HG03135 (cell line): ENCODE results near the gene VPS35L.
"Not testable (repeated sequence)": the region's sequence is repeated elsewhere in the genome, so short reads cannot be mapped to it uniquely, and the experiment has no call there.

Source experiments
- ATAC-seq: cut with Tn5 transposase; IDR thresholded peaks from one replicate; pipeline ENCODE4 v1.9.1; 2021; ENCODE audit warnings: mild to moderate bottlenecking, moderate library complexity; ENCODE audit not compliant: unreplicated experiment

The VPS35L gene

GRCh38 chr16:19532601-19533000 is 22.9 kb upstream of the VPS35L start:
- ATAC-seq, result no peak

DNA sequence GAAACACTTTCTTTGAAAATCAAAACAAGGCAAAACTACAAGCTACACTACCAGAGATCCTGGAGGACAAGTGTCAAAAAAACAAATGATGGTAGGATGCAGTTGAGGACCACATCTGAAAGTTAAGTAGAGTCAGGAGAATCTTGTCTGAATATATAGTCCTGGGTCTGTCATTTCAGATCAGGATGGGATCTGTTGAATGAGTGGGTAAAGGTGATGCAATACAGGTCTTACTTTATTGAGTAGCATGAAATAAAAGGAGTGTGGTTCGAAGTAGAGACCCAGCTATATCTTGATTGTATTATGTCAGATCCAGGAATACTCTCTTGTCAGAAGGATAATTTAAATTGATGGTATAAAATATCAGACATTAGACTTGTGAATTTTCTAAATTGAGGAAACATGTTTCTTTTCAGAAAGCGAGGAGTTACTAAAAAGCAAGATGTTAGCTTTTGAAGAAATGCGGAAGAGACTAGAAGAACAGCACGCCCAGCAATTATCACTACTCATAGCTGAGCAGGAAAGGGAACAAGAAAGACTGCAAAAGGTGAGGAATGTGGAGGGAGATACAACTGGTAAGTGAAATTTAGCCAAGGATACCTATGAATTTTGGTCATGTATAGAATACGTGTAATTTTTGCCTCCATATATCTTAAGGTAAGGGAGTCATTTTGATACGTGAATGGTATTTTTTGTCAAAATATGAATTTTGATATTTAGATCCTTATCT is 15.1 kb upstream of the VPS35L start:
- no peak for ATAC-seq

- ATAC-seq, result no peak
These were observed 13.2 kb upstream of the VPS35L start for GRCh38 chr16:19542138-19542821.

GRCh38 chr16:19543278-19543996 is 12.1 kb upstream of the VPS35L start:
- ATAC-seq, result not testable (repeated sequence)

DNA sequence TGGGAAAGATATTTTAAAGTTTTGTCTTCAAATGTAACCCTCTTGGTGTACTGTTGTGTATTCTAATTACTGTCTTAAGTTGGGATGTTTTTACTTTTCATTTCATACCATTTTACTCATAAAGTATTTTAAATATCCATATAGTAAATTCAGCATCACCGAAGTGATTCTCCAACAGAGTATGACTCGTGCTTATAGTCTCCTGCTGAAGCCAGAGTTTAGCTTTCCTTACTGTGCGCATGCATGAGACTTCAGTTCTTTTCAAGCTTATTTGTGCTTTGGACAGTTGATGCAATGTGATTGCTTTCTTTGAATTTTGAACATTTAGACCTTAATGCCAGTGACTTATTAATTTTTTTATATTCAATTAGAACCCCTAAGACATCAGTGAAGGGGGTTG is 7.4 kb upstream of the VPS35L start:
- ATAC-seq, result no peak

GRCh38 chr16:19549673-19550072 is 5.8 kb upstream of the VPS35L start:
- no peak for ATAC-seq

DNA sequence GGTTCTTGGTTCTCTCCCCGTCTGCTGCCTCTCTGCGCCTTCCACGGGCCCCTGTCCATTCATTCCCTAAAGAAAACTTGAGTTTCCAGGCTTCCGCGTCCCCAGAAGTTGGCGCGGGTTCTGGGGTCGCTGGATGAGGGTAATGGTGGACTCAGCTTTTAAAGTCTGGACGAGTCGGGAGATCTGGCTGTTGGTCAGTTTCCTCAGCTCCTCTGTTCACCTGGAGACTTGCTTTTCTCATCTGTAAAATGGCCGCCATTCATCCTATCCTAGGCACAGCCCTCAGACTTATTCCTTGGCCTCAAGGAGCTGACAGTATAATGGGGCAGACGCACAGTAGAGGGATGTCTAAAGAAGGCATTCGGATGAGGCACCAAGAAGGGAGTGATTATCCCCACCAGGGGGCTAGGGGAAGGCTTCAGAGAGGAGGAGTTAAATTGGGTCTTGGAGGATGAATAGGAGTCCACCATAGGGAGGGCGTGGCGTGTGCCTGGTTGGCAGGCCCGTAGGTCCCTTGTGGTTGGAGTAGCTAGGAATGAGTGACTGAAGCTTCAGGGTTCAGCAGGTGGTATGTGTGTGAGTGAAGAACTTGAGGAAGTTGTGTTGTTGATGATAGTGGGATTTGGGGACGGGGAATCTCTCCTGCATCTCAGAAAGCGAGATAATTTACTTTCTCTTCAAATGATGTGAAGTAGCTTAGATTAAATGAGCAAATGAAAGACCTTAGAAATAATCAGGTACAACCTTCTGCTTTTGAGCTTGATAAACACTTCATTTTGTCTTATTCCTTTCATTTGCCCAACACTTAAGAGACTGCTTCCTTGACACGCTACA is 652 bp downstream of the VPS35L start:
- ATAC-seq, result no peak

DNA sequence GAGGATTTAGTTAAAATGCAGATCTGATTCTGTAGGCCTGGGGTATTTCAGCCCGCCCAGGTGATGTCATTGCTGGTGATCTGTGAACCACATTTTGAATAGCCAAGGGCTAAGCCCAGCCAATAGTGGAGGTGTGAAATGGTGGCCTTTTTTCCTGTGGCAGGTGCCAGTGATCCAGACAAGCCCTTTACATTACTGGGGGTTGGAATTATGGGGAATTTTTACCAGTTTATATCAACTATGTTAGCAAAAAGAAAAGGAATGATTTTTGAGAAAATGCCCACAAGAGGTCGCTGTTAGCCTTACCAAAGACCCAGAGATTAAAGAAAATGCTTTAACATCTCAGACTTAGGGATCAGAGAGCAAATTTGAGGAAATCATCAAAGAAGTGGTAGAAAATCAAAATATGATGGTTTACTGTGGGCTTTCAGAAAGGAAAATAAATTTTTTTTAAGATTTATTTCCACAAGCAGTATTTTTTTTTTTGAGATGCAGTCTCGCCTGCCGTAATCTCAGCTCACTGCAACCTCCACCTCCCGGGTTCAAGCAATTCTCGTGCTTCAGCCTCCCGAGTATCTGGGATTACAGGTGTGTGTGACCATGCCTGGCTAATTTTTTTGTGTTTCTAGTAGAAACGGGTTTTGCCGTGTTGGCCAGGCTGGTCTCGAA is 3.9 kb downstream of the VPS35L start:
- no peak for ATAC-seq

DNA sequence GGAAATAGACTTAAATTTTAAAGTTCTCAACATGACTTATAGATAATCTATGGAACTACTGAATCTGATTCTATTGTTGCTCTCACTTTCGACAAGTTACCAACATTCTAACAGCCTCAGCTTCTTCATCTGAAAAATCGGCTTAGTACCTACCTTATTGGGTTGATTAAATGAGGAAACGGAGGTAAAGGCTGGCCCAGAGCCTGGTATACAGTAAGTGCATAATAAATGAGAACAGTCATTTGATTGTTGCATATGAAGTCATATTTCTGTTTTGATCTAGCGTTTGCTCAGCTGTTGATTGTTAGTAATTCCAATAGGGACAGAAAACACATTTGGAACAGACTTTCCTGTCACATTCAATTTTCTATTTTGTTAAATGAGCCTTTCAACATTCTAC is 4.6 kb downstream of the VPS35L start:
- ATAC-seq, result no peak

DNA sequence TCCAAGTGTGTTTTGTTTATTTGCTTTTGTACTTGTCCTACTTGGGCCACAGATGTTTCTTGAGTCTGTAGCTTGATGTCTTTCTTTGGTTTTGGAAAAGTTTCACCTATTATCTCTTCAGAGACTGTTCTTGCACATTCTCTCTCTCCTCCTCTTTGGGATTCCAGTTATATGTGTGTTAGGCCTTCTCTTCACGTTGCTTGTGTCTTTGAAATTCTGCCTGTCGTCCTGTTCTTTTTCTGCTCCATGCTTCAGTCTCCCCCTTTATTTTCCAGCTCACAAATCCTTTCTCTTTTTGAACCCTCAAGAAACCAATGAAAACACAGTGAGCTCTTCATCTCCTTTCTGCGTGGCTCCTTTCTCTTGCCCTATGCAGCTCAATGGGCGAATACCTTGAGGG is 7.9 kb downstream of the VPS35L start:
- ATAC-seq, result no peak

GRCh38 chr16:19566362-19566761 is 10.9 kb downstream of the VPS35L start:
- ATAC-seq, result no peak

DNA sequence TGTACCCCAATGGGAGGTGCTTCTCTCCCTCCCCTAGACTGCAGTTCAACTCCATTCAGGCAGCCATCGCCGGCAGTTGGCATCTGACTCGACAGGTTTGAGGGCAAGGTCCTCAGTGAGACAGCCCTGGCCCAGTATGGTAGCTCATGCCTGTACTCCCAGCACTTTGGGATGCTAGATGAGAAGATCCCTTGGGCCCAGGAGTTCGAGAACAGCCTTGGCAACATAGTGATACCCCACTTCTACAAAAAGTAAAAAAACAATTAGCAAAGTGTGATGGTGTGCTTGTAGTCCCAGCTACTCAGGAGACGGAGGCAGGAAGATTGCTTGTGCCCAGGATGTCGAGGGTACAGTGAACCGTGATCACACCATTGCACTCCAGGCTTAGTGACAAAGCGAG is 12.1 kb downstream of the VPS35L start:
- ATAC-seq, result no peak

- no peak for ATAC-seq
These were observed 18.5 kb downstream of the VPS35L start for GRCh38 chr16:19573997-19574396.

GRCh38 chr16:19574615-19575014 is 19.1 kb downstream of the VPS35L start:
- no peak for ATAC-seq

DNA sequence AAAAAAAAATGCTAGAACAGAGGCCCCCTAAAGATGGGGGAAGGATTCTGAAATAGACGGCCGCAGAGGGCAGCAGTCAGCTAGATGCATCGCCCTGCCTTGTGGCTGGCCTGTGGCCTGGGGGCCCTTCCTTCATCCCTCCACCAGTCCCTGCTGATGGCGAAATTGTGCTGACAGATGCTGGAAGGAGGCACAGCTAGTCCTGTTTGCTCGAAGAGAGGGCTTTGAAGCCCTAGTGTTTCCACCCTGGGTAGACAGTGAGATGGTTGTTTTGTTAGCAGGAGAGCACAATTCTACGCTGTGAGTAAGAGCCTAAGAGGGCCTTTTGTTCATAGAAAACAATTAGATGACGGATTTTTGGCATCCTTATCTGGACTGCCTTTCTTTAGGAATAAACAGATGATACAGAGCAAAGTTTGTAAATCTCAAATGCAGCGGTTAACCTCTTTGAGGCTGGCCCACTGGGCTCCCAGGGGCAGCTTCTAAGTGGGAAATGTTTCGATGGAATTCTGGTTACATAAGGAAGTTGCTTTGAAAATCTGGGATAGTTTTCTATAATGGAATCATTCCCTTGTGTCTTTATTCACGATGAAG is 23.0 kb downstream of the VPS35L start:
- ATAC-seq, result no peak

DNA sequence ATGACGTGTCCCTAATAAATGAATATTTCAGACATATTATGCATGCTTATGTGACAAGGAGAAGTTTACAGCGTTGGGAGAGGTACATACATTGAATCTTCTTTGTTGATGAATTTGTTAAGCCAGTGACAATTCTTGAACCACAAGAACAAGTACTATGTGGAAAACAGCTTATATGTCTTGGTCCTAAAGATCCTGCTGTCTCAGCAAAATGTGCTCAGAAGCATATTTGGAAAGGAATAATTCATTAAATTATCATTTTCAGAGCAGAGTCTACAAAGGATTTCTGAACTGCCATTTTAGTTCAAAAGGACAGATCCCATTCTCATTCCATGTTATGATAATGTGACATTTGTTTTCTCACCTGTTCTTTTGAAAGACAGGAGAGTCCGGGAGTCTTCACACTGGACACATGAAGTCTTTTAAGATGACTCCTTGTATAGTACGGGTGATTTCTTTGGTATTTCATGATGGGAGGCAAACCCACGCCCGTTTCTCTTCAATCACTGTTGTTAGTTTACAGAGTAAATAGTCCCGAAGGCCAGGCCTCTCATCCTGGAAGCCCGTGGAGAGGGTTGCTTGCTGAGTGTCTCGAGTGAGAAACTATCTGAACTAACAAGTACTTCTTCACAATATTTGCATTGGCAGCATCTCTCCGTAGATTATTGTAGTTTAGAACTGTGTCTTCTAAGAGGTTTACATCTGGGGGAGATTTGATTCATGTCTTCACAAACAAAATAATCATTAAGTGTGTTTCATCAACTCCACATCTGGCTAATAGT is 26.7 kb downstream of the VPS35L start:
- ATAC-seq, result no peak

GRCh38 chr16:19583665-19584300 is 28.3 kb downstream of the VPS35L start:
- no peak for ATAC-seq

- no peak for ATAC-seq
These were observed 33.2 kb downstream of the VPS35L start for GRCh38 chr16:19588661-19589060.

DNA sequence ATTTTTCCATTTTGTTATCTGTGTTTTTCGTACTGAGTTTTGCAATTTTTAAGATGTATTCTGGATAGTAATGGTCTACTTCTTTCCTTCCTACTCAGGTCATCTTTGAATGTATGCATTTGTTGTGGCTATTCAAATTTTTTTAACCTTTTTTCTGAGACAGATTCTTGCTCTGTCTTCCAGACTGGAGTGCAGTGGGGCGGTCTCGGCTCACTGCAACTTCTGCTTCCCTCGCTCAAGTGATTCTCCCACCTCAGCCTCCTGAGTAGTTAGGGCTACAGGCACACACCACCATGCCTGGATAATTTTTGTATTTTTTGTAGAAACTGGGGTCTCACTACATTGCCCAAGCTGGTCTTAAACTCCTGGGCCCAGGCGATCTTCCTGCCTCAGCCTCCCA is 33.6 kb downstream of the VPS35L start:
- ATAC-seq, result no peak
